GM12874 (cell line): Measurements from ENCODE around the gene KRT28.

ENCODE experiments used
- CTCF ChIP-seq: IDR thresholded peaks from 2 replicates; pipeline ENCODE4 v1.5.1; 2011; ENCODE audit warnings: low read depth, mild to moderate bottlenecking, control low read depth, low read length, moderate library complexity; ENCODE audit not compliant: insufficient read depth

KRT28 gene

GRCh38 chr17:40806131-40806530 lies 6.4 kb upstream of the KRT28 start:
- no peak for TF ChIP-seq CTCF

- TF ChIP-seq CTCF = peak; percentile 80
Observed at GRCh38 chr17:40803617-40804082, 3.9 kb upstream of the KRT28 start.

- TF ChIP-seq CTCF = no peak
Observed at GRCh38 chr17:40801157-40801556, 1.4 kb upstream of the KRT28 start.

- no peak for TF ChIP-seq CTCF
Observed at GRCh38 chr17:40800381-40800780, 622 bp upstream of the KRT28 start.

- no peak for TF ChIP-seq CTCF
Observed at GRCh38 chr17:40796846-40797245, 2.9 kb downstream of the KRT28 start.

- no peak for TF ChIP-seq CTCF
Observed at GRCh38 chr17:40795019-40795667, 4.6 kb downstream of the KRT28 start.

- no peak for TF ChIP-seq CTCF
Observed at GRCh38 chr17:40794466-40794865, 5.3 kb downstream of the KRT28 start.

GRCh38 chr17:40793832-40794231 lies 5.9 kb downstream of the KRT28 start:
- TF ChIP-seq CTCF = no peak
